Mesenchymal stem cell (in vitro differentiated cells and primary cell): Measurements from ENCODE around the gene ANKRD13C.

ENCODE experiments used
- DNase-seq: peaks from one replicate; pipeline ENCODE4 v3.0.0-alpha.2; 2013
- H2AFZ ChIP-seq: one replicate; pipeline ENCODE4 v1.6.1; 2013; ENCODE audit warnings: low read depth, mild to moderate bottlenecking, control low read depth, inconsistent platforms, low read length, moderate library complexity
- H2AK5ac ChIP-seq: 2 replicates; pipeline ENCODE4 v1.6.1; 2013; ENCODE audit warnings: low read length, moderate library complexity, mild to moderate bottlenecking, inconsistent platforms; ENCODE audit not compliant: severe bottlenecking
- H2BK120ac ChIP-seq: one replicate; pipeline ENCODE4 v1.6.1; 2013; ENCODE audit warnings: low read depth, mild to moderate bottlenecking, inconsistent platforms, low read length, moderate library complexity
- H2BK12ac ChIP-seq, 2 experiments: one replicate each; pipeline ENCODE4 v1.6.1; 2013; ENCODE audit warnings: inconsistent platforms in 2 of 2, low read length in 2 of 2, mild to moderate bottlenecking in 2 of 2, moderate library complexity in 2 of 2, control low read depth in 1 of 2
- H2BK15ac ChIP-seq: one replicate; pipeline ENCODE4 v1.6.1; 2013; ENCODE audit warnings: mild to moderate bottlenecking, low read depth, inconsistent platforms; ENCODE audit not compliant: poor library complexity, severe bottlenecking
- H2BK5ac ChIP-seq: 2 replicates; pipeline ENCODE4 v1.6.1; 2013; ENCODE audit warnings: low read depth, mild to moderate bottlenecking, low read length, control low read depth, inconsistent platforms; ENCODE audit not compliant: poor library complexity, severe bottlenecking
- H3K14ac ChIP-seq, 2 experiments: one replicate each; pipeline ENCODE4 v1.6.1; 2013; ENCODE audit warnings: inconsistent platforms in 2 of 2, low read length in 2 of 2, control low read depth in 1 of 2, mild to moderate bottlenecking in 1 of 2, moderate library complexity in 1 of 2
- H3K18ac ChIP-seq, 2 experiments: one replicate each; pipeline ENCODE4 v1.6.1; 2013; ENCODE audit warnings: inconsistent platforms in 2 of 2, low read length in 2 of 2, control low read depth in 1 of 2, low read depth in 1 of 2, mild to moderate bottlenecking in 1 of 2
- H3K23ac ChIP-seq, 2 experiments: one replicate each; pipeline ENCODE4 v1.6.1; 2013; ENCODE audit warnings: inconsistent platforms in 2 of 2, low read length in 2 of 2, mild to moderate bottlenecking in 2 of 2, moderate library complexity in 2 of 2, control low read depth in 1 of 2
- H3K27ac ChIP-seq: 2 replicates; pipeline ENCODE4 v1.5.1; 2013; ENCODE audit warnings: mild to moderate bottlenecking, moderate library complexity, low read length, control low read depth, inconsistent platforms; ENCODE audit not compliant: poor library complexity, severe bottlenecking
- H3K27me3 ChIP-seq, 2 experiments: 2 replicates each; pipeline versions ENCODE4 v1.6.1 to v1.7.0; 2013; ENCODE audit warnings: low read length in 2 of 2, mild to moderate bottlenecking in 2 of 2, moderate library complexity in 2 of 2, control low read depth in 1 of 2, inconsistent platforms in 1 of 2; ENCODE audit not compliant: control insufficient read depth in 1 of 2, insufficient read depth in 1 of 2
- H3K36me3 ChIP-seq, 2 experiments: 2 replicates each; pipeline versions ENCODE4 v1.6.1 to v1.7.0; 2013; ENCODE audit warnings: low read length in 2 of 2, control low read depth in 1 of 2, inconsistent platforms in 1 of 2, low read depth in 1 of 2, mild to moderate bottlenecking in 1 of 2; ENCODE audit not compliant: insufficient read depth in 2 of 2, control insufficient read depth in 1 of 2
- H3K4ac ChIP-seq, 2 experiments: one replicate each; pipeline ENCODE4 v1.6.1; 2013; ENCODE audit warnings: inconsistent platforms in 2 of 2, low read length in 2 of 2, mild to moderate bottlenecking in 2 of 2, moderate library complexity in 2 of 2, control low read depth in 1 of 2, low read depth in 1 of 2
- H3K4me1 ChIP-seq: 2 replicates; pipeline ENCODE4 v1.6.1; 2013; ENCODE audit warnings: low read depth, low read length, control low read depth; ENCODE audit not compliant: control insufficient read depth, insufficient read depth
- H3K4me2 ChIP-seq: 2 replicates; pipeline ENCODE4 v1.6.1; 2013; ENCODE audit warnings: low read length, mild to moderate bottlenecking, inconsistent platforms; ENCODE audit not compliant: poor library complexity, severe bottlenecking
- H3K4me3 ChIP-seq, 2 experiments: 2 replicates each; pipeline versions ENCODE4 v1.5.1 to v1.7.0; 2013; ENCODE audit warnings: low read length in 2 of 2, mild to moderate bottlenecking in 2 of 2, control low read depth in 1 of 2, low read depth in 1 of 2; ENCODE audit not compliant: insufficient read depth in 1 of 2
- H3K79me1 ChIP-seq: replicated peaks from 2 replicates; pipeline ENCODE4 v1.6.1; 2013; ENCODE audit warnings: mild to moderate bottlenecking, control low read depth, low read length, inconsistent platforms; ENCODE audit not compliant: poor library complexity, severe bottlenecking
- H3K9ac ChIP-seq: 2 replicates; pipeline ENCODE4 v1.7.0; 2013; ENCODE audit warnings: mild to moderate bottlenecking, low read length, moderate library complexity
- H3K9me3 ChIP-seq: 2 replicates; pipeline ENCODE4 v1.7.0; 2013; ENCODE audit warnings: mild to moderate bottlenecking, low read length; ENCODE audit not compliant: control insufficient read depth
- H4K8ac ChIP-seq: one replicate; pipeline ENCODE4 v1.6.1; 2013; ENCODE audit warnings: inconsistent platforms, mild to moderate bottlenecking, low read length, moderate library complexity
- H4K91ac ChIP-seq: one replicate; pipeline ENCODE4 v1.6.1; 2013; ENCODE audit warnings: mild to moderate bottlenecking, low read length, inconsistent platforms
- WGBS: methylation state at CpG from one replicate; pipeline ENCODE4 v1.1.7; 2013; ENCODE audit warnings: mixed read lengths; 5-methylcytosine and 5-hydroxymethylcytosine counted together

The ANKRD13C gene

DNA sequence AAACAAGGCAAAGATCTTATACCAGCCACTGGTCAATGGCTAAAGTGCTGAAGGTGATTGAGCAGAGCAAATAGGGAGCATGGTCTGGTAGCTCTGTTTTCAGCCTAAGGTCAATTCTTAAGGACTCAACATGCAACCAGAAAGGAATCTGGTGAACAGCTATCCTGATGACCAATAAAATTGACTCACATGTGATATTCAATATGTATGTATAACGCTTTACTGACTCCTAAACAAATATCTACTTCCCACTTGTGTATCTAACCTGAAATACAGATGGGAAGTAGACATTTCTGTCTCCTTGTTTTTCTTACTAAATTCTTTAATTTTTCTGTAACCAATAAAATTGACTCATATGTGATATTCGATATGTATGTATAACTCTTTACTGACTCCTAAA, 31.6 kb upstream of the ANKRD13C start:
- H3K14ac ChIP-seq, result no peak overlapping the region
- H4K91ac ChIP-seq, result no peak overlapping the region
- no peaks in the 10 kb centered on the region for H3K9me3 ChIP-seq
- H3K9ac ChIP-seq, result no peak overlapping the region
- H3K27me3 ChIP-seq, result no peaks in the 10 kb centered on the region
- H3K18ac ChIP-seq, result no peak overlapping the region
- H3K23ac ChIP-seq, result no peak overlapping the region
- H4K8ac ChIP-seq, result no peak overlapping the region
- H2BK15ac ChIP-seq, result no peak overlapping the region
- no peak overlapping the region for H2AK5ac ChIP-seq
- H3K4me3 ChIP-seq, result no peak overlapping the region
- H2BK12ac ChIP-seq, result no peak overlapping the region
- no peak overlapping the region for H2BK5ac ChIP-seq
- H2BK120ac ChIP-seq, result no peak overlapping the region
- no CpG with 5 or more reads among the region's 2 CpGs for WGBS
- DNase-seq, result no peak
- H3K4me1 ChIP-seq, result no peaks in the 10 kb centered on the region
- H3K36me3 ChIP-seq, result no peaks in the 10 kb centered on the region
- no peak overlapping the region for H3K4ac ChIP-seq
- no peak overlapping the region for H2AFZ ChIP-seq
- H3K27ac ChIP-seq, result no peak overlapping the region
- H3K4me2 ChIP-seq, result no peak overlapping the region
- H3K79me1 ChIP-seq, result no peaks in the 10 kb centered on the region

DNA sequence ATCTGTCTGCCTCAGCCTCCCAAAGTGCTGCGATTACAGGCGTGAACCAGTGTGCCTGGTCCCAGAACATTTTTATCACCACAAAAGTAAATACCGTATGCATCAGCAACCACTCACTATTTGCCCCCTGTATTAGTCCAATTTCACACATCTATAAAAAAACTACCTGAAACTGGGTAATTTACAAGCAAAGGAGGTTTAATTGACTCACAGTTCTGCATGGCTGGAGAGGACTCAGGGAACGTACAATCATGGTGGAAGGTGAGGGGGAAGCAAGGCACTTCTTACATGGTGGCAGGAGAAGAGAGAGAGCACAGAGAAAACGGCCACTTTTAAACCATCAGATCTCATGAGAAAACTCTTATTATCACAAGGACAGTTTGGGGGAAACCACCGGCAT, 31.0 kb upstream of the ANKRD13C start:
- WGBS, result 97% methylated on average over 3 of the region's 6 CpGs
- no peak overlapping the region for H3K4ac ChIP-seq
- no peak for DNase-seq

DNA sequence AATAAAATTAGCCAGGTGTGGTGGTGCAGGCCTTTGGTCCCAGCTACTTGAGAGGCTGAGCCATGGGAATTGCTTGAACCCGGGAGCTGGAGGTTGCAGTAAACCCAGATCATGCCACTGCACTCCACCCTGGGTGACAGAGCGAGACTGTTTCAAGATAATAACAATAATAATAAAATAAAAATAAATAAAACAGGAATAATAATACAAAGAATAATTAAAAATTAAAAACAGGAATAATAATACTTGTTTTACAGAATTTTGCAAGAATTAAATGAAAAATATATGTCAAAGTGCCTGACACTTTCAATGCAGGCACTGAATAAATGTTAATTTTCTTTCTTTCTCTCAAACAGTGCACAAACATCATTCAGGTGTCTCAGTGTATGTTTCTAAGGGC, 30.0 kb upstream of the ANKRD13C start:
- no peak overlapping the region for H3K14ac ChIP-seq
- no peak overlapping the region for H3K9ac ChIP-seq
- H2BK120ac ChIP-seq, result no peak overlapping the region
- H3K4ac ChIP-seq, result no peak overlapping the region
- H4K8ac ChIP-seq, result no peak overlapping the region
- WGBS, result 100% methylated on average over 1 of the region's 2 CpGs
- H3K79me1 ChIP-seq, result no peaks in the 10 kb centered on the region
- DNase-seq, result no peak
- no peak overlapping the region for H3K27ac ChIP-seq
- no peaks in the 10 kb centered on the region for H3K4me1 ChIP-seq
- H3K4me3 ChIP-seq, result no peak overlapping the region
- no peaks in the 10 kb centered on the region for H3K36me3 ChIP-seq
- H3K23ac ChIP-seq, result no peak overlapping the region
- H3K27me3 ChIP-seq, result no peaks in the 10 kb centered on the region
- no peaks in the 10 kb centered on the region for H3K9me3 ChIP-seq
- H2AFZ ChIP-seq, result no peak overlapping the region
- H2BK12ac ChIP-seq, result no peak overlapping the region
- H3K18ac ChIP-seq, result no peak overlapping the region
- H2BK5ac ChIP-seq, result no peak overlapping the region
- no peak overlapping the region for H3K4me2 ChIP-seq
- H2AK5ac ChIP-seq, result no peak overlapping the region
- no peak overlapping the region for H4K91ac ChIP-seq
- H2BK15ac ChIP-seq, result no peak overlapping the region

More for the DNA sequence above, 31.0 kb upstream of the ANKRD13C start:
- H3K4me2 ChIP-seq, result no peak overlapping the region
- H2BK120ac ChIP-seq, result no peak overlapping the region
- no peak overlapping the region for H3K23ac ChIP-seq
- H3K27ac ChIP-seq, result no peak overlapping the region
- H2AK5ac ChIP-seq, result no peak overlapping the region
- H3K9me3 ChIP-seq, result no peaks in the 10 kb centered on the region
- H2BK12ac ChIP-seq, result no peak overlapping the region
- H4K91ac ChIP-seq, result no peak overlapping the region
- no peak overlapping the region for H2BK5ac ChIP-seq
- no peak overlapping the region for H3K4me3 ChIP-seq
- H2AFZ ChIP-seq, result no peak overlapping the region
- no peak overlapping the region for H3K14ac ChIP-seq
- no peak overlapping the region for H2BK15ac ChIP-seq
- no peaks in the 10 kb centered on the region for H3K4me1 ChIP-seq
- no peak overlapping the region for H4K8ac ChIP-seq
- H3K27me3 ChIP-seq, result no peaks in the 10 kb centered on the region
- H3K9ac ChIP-seq, result no peak overlapping the region
- H3K79me1 ChIP-seq, result no peaks in the 10 kb centered on the region
- no peak overlapping the region for H3K18ac ChIP-seq
- H3K36me3 ChIP-seq, result no peaks in the 10 kb centered on the region

DNA sequence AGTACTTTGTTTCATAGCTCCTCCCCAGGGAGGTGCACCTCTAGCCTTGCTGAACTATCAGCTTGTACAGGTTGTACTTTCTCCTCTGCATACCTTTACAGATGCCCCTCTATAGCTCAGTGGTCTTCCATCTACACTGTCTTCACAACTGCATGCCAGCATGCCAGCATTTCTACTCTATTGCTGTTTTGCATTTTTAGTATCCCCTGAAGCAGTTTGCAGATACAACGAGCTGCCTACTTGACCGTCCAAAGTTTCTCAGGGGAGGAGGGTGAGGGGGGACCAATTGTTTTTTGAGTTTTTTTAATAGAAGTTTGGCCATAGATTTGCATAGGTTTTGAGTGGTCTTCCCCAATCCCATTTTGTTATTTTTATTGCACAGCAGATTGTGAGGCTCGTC, 29.0 kb upstream of the ANKRD13C start:
- no peak overlapping the region for H2BK15ac ChIP-seq
- no peak overlapping the region for H2BK12ac ChIP-seq
- no peak overlapping the region for H3K9ac ChIP-seq
- no peak overlapping the region for H3K18ac ChIP-seq
- no peak overlapping the region for H2BK5ac ChIP-seq
- no peaks in the 10 kb centered on the region for H3K36me3 ChIP-seq
- H3K4me3 ChIP-seq, result no peak overlapping the region
- H3K27me3 ChIP-seq, result no peaks in the 10 kb centered on the region
- no peak overlapping the region for H4K91ac ChIP-seq
- H3K4me1 ChIP-seq, result no peaks in the 10 kb centered on the region
- H3K79me1 ChIP-seq, result no peaks in the 10 kb centered on the region
- no peaks in the 10 kb centered on the region for H3K9me3 ChIP-seq
- no peak overlapping the region for H2BK120ac ChIP-seq
- no peak overlapping the region for H3K4me2 ChIP-seq
- no peak overlapping the region for H2AK5ac ChIP-seq
- WGBS, result 88% methylated on average over 3 of the region's 3 CpGs
- H2AFZ ChIP-seq, result no peak overlapping the region
- no peak for DNase-seq
- H3K23ac ChIP-seq, result no peak overlapping the region
- H3K4ac ChIP-seq, result no peak overlapping the region
- H4K8ac ChIP-seq, result no peak overlapping the region
- no peak overlapping the region for H3K14ac ChIP-seq
- no peak overlapping the region for H3K27ac ChIP-seq
